HUES6 (cell line): ENCODE results near the gene PRKCB.
A peak's percentile ranks its signal among the peaks of the same experiment; 100 is the strongest.

ENCODE experiments used
- H3K27ac ChIP-seq: 2 replicates; pipeline ENCODE4 v1.7.0; 2013; ENCODE audit warnings: low read depth, mild to moderate bottlenecking, low read length, inconsistent platforms
- H3K27me3 ChIP-seq: 2 replicates; pipeline ENCODE4 v1.6.1; 2013; ENCODE audit warnings: low read length; ENCODE audit not compliant: control insufficient read depth, insufficient read depth
- H3K36me3 ChIP-seq: 2 replicates; pipeline ENCODE4 v1.6.1; 2013; ENCODE audit warnings: low read length; ENCODE audit not compliant: control insufficient read depth, insufficient read depth
- H3K4me1 ChIP-seq: 2 replicates; pipeline ENCODE4 v1.6.1; 2013; ENCODE audit warnings: low read length; ENCODE audit not compliant: control insufficient read depth, insufficient read depth
- H3K4me3 ChIP-seq: 2 replicates; pipeline ENCODE4 v1.5.1; 2013; ENCODE audit warnings: low read depth, low read length
- H3K9ac ChIP-seq: one replicate; pipeline ENCODE4 v1.6.1; 2013; ENCODE audit warnings: mild to moderate bottlenecking, low read length
- H3K9me3 ChIP-seq: 2 replicates; pipeline ENCODE4 v1.6.1; 2013; ENCODE audit warnings: low read depth, low read length; ENCODE audit not compliant: control insufficient read depth, insufficient read depth

PRKCB gene

GRCh38 chr16:23836404-23837311 is 875 bp downstream of the PRKCB start:
- Histone ChIP-seq H3K27ac (no peak overlapping the region), H3K4me1 (peaks cover 8% of the 10 kb centered on the region; the same call in 1 of the 2 replicates), H3K9ac (no peak overlapping the region), H3K27me3 (peaks cover 94% of the 10 kb centered on the region), H3K9me3 (no peaks in the 10 kb centered on the region), H3K4me3 (peak overlapping the region; percentile 65), H3K36me3 (no peaks in the 10 kb centered on the region)

GRCh38 chr16:23837553-23838308 is 1.9 kb downstream of the PRKCB start:
- Histone ChIP-seq H3K27ac (no peak overlapping the region), H3K4me1 (peaks cover 8% of the 10 kb centered on the region; the same call in 1 of the 2 replicates), H3K9ac (no peak overlapping the region), H3K4me3 (no peak overlapping the region), H3K9me3 (no peaks in the 10 kb centered on the region), H3K27me3 (peaks cover 91% of the 10 kb centered on the region), H3K36me3 (no peaks in the 10 kb centered on the region)

GRCh38 chr16:23838485-23839142 is 2.8 kb downstream of the PRKCB start:
- peaks cover 83% of the 10 kb centered on the region for H3K27me3 ChIP-seq
- no peak overlapping the region for H3K9ac ChIP-seq
- H3K27ac ChIP-seq, result no peak overlapping the region
- H3K9me3 ChIP-seq, result no peaks in the 10 kb centered on the region
- no peak overlapping the region for H3K4me3 ChIP-seq
- H3K4me1 ChIP-seq, result peaks cover 8% of the 10 kb centered on the region; the same call in 1 of the 2 replicates
- no peaks in the 10 kb centered on the region for H3K36me3 ChIP-seq

- H3K27ac ChIP-seq, result no peak overlapping the region
- no peaks in the 10 kb centered on the region for H3K9me3 ChIP-seq
- no peaks in the 10 kb centered on the region for H3K36me3 ChIP-seq
- peaks cover 8% of the 10 kb centered on the region; the same call in 1 of the 2 replicates for H3K4me1 ChIP-seq
- no peak overlapping the region for H3K9ac ChIP-seq
- H3K4me3 ChIP-seq, result no peak overlapping the region
- peaks cover 70% of the 10 kb centered on the region for H3K27me3 ChIP-seq
These were observed 4.5 kb downstream of the PRKCB start for GRCh38 chr16:23840310-23840709.

GRCh38 chr16:23842137-23842600 is 6.4 kb downstream of the PRKCB start:
- H3K9me3 ChIP-seq, result no peaks in the 10 kb centered on the region
- no peaks in the 10 kb centered on the region for H3K36me3 ChIP-seq
- H3K4me3 ChIP-seq, result no peak overlapping the region
- H3K9ac ChIP-seq, result no peak overlapping the region
- H3K4me1 ChIP-seq, result peaks cover 8% of the 10 kb centered on the region; the same call in 1 of the 2 replicates
- peaks cover 69% of the 10 kb centered on the region for H3K27me3 ChIP-seq
- H3K27ac ChIP-seq, result no peak overlapping the region

- Histone ChIP-seq H3K4me3 (no peak overlapping the region), H3K9me3 (no peaks in the 10 kb centered on the region), H3K9ac (no peak overlapping the region), H3K36me3 (no peaks in the 10 kb centered on the region), H3K27me3 (peaks cover 69% of the 10 kb centered on the region), H3K4me1 (0 out of 2 replicates have a peak, but pooled peaks cover 4% of the 10 kb centered on the region), H3K27ac (no peak overlapping the region)
These were observed 7.4 kb downstream of the PRKCB start for GRCh38 chr16:23843143-23843542.

GRCh38 chr16:23847251-23847650 is 11.5 kb downstream of the PRKCB start:
- no peaks in the 10 kb centered on the region for H3K4me1 ChIP-seq

GRCh38 chr16:23847948-23848347 is 12.2 kb downstream of the PRKCB start:
- no peaks in the 10 kb centered on the region for H3K36me3 ChIP-seq
- peaks cover 62% of the 10 kb centered on the region for H3K27me3 ChIP-seq
- no peak overlapping the region for H3K4me3 ChIP-seq
- H3K9me3 ChIP-seq, result no peaks in the 10 kb centered on the region
- no peak overlapping the region for H3K27ac ChIP-seq
- H3K4me1 ChIP-seq, result no peaks in the 10 kb centered on the region
- no peak overlapping the region for H3K9ac ChIP-seq

More at GRCh38 chr16:23847251-23847650, 11.5 kb downstream of the PRKCB start:
- H3K9me3 ChIP-seq, result no peaks in the 10 kb centered on the region
- H3K4me3 ChIP-seq, result no peak overlapping the region
- no peak overlapping the region for H3K27ac ChIP-seq
- H3K9ac ChIP-seq, result no peak overlapping the region
- H3K36me3 ChIP-seq, result no peaks in the 10 kb centered on the region
- H3K27me3 ChIP-seq, result peaks cover 57% of the 10 kb centered on the region

- no peak overlapping the region for H3K9ac ChIP-seq
- H3K36me3 ChIP-seq, result no peaks in the 10 kb centered on the region
- H3K27me3 ChIP-seq, result peaks cover 71% of the 10 kb centered on the region
- H3K4me3 ChIP-seq, result no peak overlapping the region
- no peak overlapping the region for H3K27ac ChIP-seq
- H3K9me3 ChIP-seq, result no peaks in the 10 kb centered on the region
- no peaks in the 10 kb centered on the region for H3K4me1 ChIP-seq
These were observed 13.2 kb downstream of the PRKCB start for GRCh38 chr16:23848958-23849357.

GRCh38 chr16:23852794-23853562 is 17.2 kb downstream of the PRKCB start:
- no peaks in the 10 kb centered on the region for H3K36me3 ChIP-seq
- no peaks in the 10 kb centered on the region for H3K4me1 ChIP-seq
- no peaks in the 10 kb centered on the region for H3K9me3 ChIP-seq
- H3K27me3 ChIP-seq, result peaks cover 83% of the 10 kb centered on the region
- H3K27ac ChIP-seq, result no peak overlapping the region
- no peak overlapping the region for H3K9ac ChIP-seq
- H3K4me3 ChIP-seq, result no peak overlapping the region
